Endothelial cell of umbilical vein (primary cell): ENCODE measurements around the gene CRELD2. TPM values are rescaled to one million over a fixed set of nuclear protein-coding genes. Genes with fewer than 3 reads are reported as not detected.

ENCODE experiments used
- BruUV-seq: library from RNA; stranded (reverse); fragments of 400-500 nt; replicated peaks from 2 replicates; lab custom pipeline; 2021; lab: Mats Ljungman, UMichigan
- CTCF ChIA-PET: fragments of 300-600, 350-600 bp; sonication (Branson Sonifier 250); formaldehyde crosslinking; loops from one replicate; lab custom pipeline; 2021; ENCODE audit warnings: antibody characterized with exemption, inconsistent platforms; lab: Charles Lee
- POLR2A ChIA-PET: fragments of 300-600, 350-600 bp; sonication (Branson Sonifier 250); formaldehyde crosslinking; loops from one replicate; lab custom pipeline; 2021; ENCODE audit warnings: antibody characterized with exemption, inconsistent platforms; lab: Charles Lee
- DNase-seq: peaks from one replicate; pipeline ENCODE4 v3.0.0-alpha.2; 2011; ENCODE audit warnings: low read depth, low spot score
- FAIRE-seq: peaks from 2 replicates; lab custom pipeline; 2011; peaks lifted over from hg19 to GRCh38; lab: Jason Lieb, UNC
- H2AFZ ChIP-seq: 2 replicates; pipeline ENCODE4 v1.6.0; 2012; ENCODE audit warnings: low read depth, low read length, control low read depth, inconsistent platforms
- H3K27ac ChIP-seq: 2 replicates; pipeline ENCODE4 v1.5.1; 2011; ENCODE audit warnings: low read depth, mild to moderate bottlenecking, control low read depth, low read length, moderate library complexity; ENCODE audit not compliant: insufficient read depth
- H3K27me3 ChIP-seq, 2 experiments: 2 replicates each; pipeline versions ENCODE4 v1.6.0 to v1.6.1; 2011; ENCODE audit warnings: low read length in 2 of 2, mixed read lengths in 1 of 2; ENCODE audit not compliant: control insufficient read depth in 2 of 2, insufficient read depth in 2 of 2
- H3K36me3 ChIP-seq, 2 experiments: 2 replicates in 1 of 2; 3 replicates in 1 of 2; pipeline ENCODE4 v1.5.1; 2011; ENCODE audit warnings: low read length in 2 of 2, mild to moderate bottlenecking in 1 of 2, moderate library complexity in 1 of 2; ENCODE audit not compliant: control insufficient read depth in 2 of 2, insufficient read depth in 2 of 2; ENCODE audit errors: extremely low read depth in 1 of 2
- H3K4me1 ChIP-seq: 3 replicates; pipeline ENCODE4 v1.5.1; 2011; ENCODE audit warnings: mild to moderate bottlenecking, low read length; ENCODE audit not compliant: control insufficient read depth, insufficient read depth; ENCODE audit errors: extremely low read depth
- H3K4me2 ChIP-seq: 2 replicates; pipeline ENCODE4 v1.6.1; 2011; ENCODE audit warnings: low read length, control low read depth, mixed read lengths; ENCODE audit not compliant: insufficient read depth
- H3K4me3 ChIP-seq, 3 experiments: fragments of 200-600 bp in 1 of 3; sonication (generic), shearing (Covaris generic) in 1 of 3; replicated peaks in 1 of 3; 2 replicates each; pipeline ENCODE4 v1.5.1; 2011 to 2016; ENCODE audit warnings: control low read depth in 3 of 3, low read length in 3 of 3, mild to moderate bottlenecking in 2 of 3, inconsistent platforms in 1 of 3, low read depth in 1 of 3, moderate library complexity in 1 of 3; ENCODE audit not compliant: insufficient read depth in 1 of 3
- H3K79me2 ChIP-seq: 2 replicates; pipeline ENCODE4 v1.6.0; 2012; ENCODE audit warnings: low read length, inconsistent platforms; ENCODE audit not compliant: control insufficient read depth, insufficient read depth
- H3K9ac ChIP-seq: replicated peaks from 2 replicates; pipeline ENCODE3; 2011; ENCODE audit warnings: low read length, control low read depth; ENCODE audit not compliant: insufficient read depth; ENCODE audit errors: extremely low read depth
- H3K9me1 ChIP-seq: replicated peaks from 3 replicates; pipeline ENCODE4 v1.6.0; 2011; ENCODE audit warnings: mild to moderate bottlenecking, low read length; ENCODE audit not compliant: control insufficient read depth, insufficient read depth; ENCODE audit errors: extremely low read depth
- H3K9me3 ChIP-seq: replicated peaks from 2 replicates; pipeline ENCODE4 v1.5.1; 2012; ENCODE audit warnings: low read length, inconsistent platforms; ENCODE audit not compliant: control insufficient read depth, insufficient read depth
- H4K20me1 ChIP-seq: replicated peaks from 2 replicates; pipeline ENCODE3; 2011; ENCODE audit warnings: mild to moderate bottlenecking, low read length; ENCODE audit not compliant: control insufficient read depth, insufficient read depth; ENCODE audit errors: extremely low read depth
- CTCF ChIP-seq, 2 donors: IDR thresholded peaks; 1 replicate in 1 of 2; 2 replicates in 1 of 2; pipeline ENCODE4 v1.5.1; 2011; ENCODE audit warnings: low read length in 2 of 2, mild to moderate bottlenecking in 2 of 2, moderate library complexity in 2 of 2, control low read depth in 1 of 2, inconsistent platforms in 1 of 2, low read depth in 1 of 2; ENCODE audit not compliant: insufficient read depth in 1 of 2; ENCODE audit errors: extremely low read depth in 1 of 2
- EZH2 ChIP-seq: IDR thresholded peaks from 2 replicates; pipeline ENCODE4 v1.6.1; 2012; ENCODE audit warnings: borderline replicate concordance, low read depth, mild to moderate bottlenecking, moderate library complexity, low read length, inconsistent platforms; ENCODE audit not compliant: severe bottlenecking
- FOS ChIP-seq: IDR thresholded peaks from 2 replicates; pipeline ENCODE4 v1.6.1; 2011; ENCODE audit warnings: mild to moderate bottlenecking, low read length, moderate library complexity, borderline replicate concordance; ENCODE audit not compliant: insufficient read depth
- GATA2 ChIP-seq: IDR thresholded peaks from 2 replicates; pipeline ENCODE4 v1.7.0; 2011; ENCODE audit warnings: low read depth, mild to moderate bottlenecking, moderate library complexity, mixed read lengths, low read length; ENCODE audit not compliant: insufficient read length, insufficient read depth
- JUN ChIP-seq: IDR thresholded peaks from 2 replicates; pipeline ENCODE4 v1.6.1; 2011; ENCODE audit warnings: borderline replicate concordance, low read depth; ENCODE audit not compliant: insufficient read length, insufficient read depth
- MAX ChIP-seq: IDR thresholded peaks from 2 replicates; pipeline ENCODE4 v1.6.1; 2011; ENCODE audit not compliant: insufficient read depth, insufficient read length
- MYC ChIP-seq: IDR thresholded peaks from one replicate; pipeline ENCODE4 v1.6.1; 2011; ENCODE audit warnings: mild to moderate bottlenecking, low read depth, low read length
- POLR2A ChIP-seq: IDR thresholded peaks from 2 replicates; pipeline ENCODE4 v1.6.1; 2012; ENCODE audit warnings: low read depth, mild to moderate bottlenecking, control low read depth, low read length
- POLR2AphosphoS5 ChIP-seq: IDR thresholded peaks from 2 replicates; pipeline ENCODE4 v1.6.1; 2012; ENCODE audit warnings: low read depth, mild to moderate bottlenecking, control low read depth, low read length, moderate library complexity; ENCODE audit not compliant: insufficient read depth
- dilution Hi-C: fragments of 300-500 bp; cut with MboI; formaldehyde crosslinking; loops from one replicate; pipeline ENCODE4 v1.15.0; 2019; ENCODE audit warnings: low sequenced_read_pairs; ENCODE audit not compliant: extremely low pct_ligation_motif_present
- intact Hi-C: fragments of 100-400 bp; cut with micrococcal nuclease; formaldehyde crosslinking; loops from one replicate; pipeline ENCODE4 v1.10.0; 2022
- polyA plus RNA-seq, 4 experiments: library from polyadenylated mRNA; depleted of rRNA in 3 of 4; stranded (reverse) in 3 of 4; unstranded in 1 of 4; fragments of >200 nt; gene quantifications; 2 replicates each; pipeline versions ENCODE4 v1.2.1 to v1.2.3, GENCODE V29; 2011 to 2012; ENCODE audit warnings: missing spikeins in 1 of 4
- total RNA-seq: library from RNA; stranded (reverse); gene quantifications from 2 replicates; pipeline ENCODE4 v1.2.3, GENCODE V29; 2021

The CRELD2 gene
- total and polyA plus RNA-seq, 2 donors (not counting 3 experiments of a cell fraction or from before 2014, with no cell fraction given): 71.0 to 86.3 TPM

GRCh38 chr22:49885881-49886280, 32.6 kb upstream of the CRELD2 start:
- H2AFZ ChIP-seq: no peak overlapping the region

GRCh38 chr22:49886346-49887063, 31.9 kb upstream of the CRELD2 start:
- ChIA-PET CTCF (no interaction called here), POLR2A (no interaction called here)
- Histone ChIP-seq H2AFZ (no peak overlapping the region), H3K36me3 (peaks cover 4 to 39% of the 10 kb centered on the region in 2 experiments), H3K27me3 (no peaks in the 10 kb centered on the region), H4K20me1 (no peaks in the 10 kb centered on the region), H3K4me1 (no peaks in the 10 kb centered on the region), H3K9ac (no peak overlapping the region), H3K27ac (no peak overlapping the region), H3K79me2 (peaks cover 54% of the 10 kb centered on the region), H3K4me3 (no peak overlapping the region), H3K9me1 (no peaks in the 10 kb centered on the region), H3K4me2 (no peak overlapping the region), H3K9me3 (no peaks in the 10 kb centered on the region)
- FAIRE-seq (no peak), DNase-seq (no peak)
- dilution Hi-C loops: no loop called here
- no peak for TF ChIP-seq EZH2
- no peak for TF ChIP-seq JUN
- TF ChIP-seq GATA2: no peak
- TF ChIP-seq POLR2A: no peak
- TF ChIP-seq POLR2AphosphoS5: no peak
- TF ChIP-seq FOS: no peak
- no peak for TF ChIP-seq CTCF (IDR thresholded peaks at IDR 0.05; ENCODE audit: extremely low read depth in 1 of 2, insufficient read depth in 1 of 2, low read depth in 1 of 2, low read length in 2 of 2)
- TF ChIP-seq MAX: no peak
- no peak for TF ChIP-seq MYC
- intact Hi-C loops: no loop called here
- BruUV-seq: no TSS peak

More at GRCh38 chr22:49885881-49886280, 32.6 kb upstream of the CRELD2 start:
- Histone ChIP-seq H3K4me1 (peaks cover 2% of the 10 kb centered on the region), H3K9me1 (no peaks in the 10 kb centered on the region), H3K4me3 (no peak overlapping the region), H3K36me3 (peaks cover 4 to 36% of the 10 kb centered on the region in 2 experiments), H3K9me3 (no peaks in the 10 kb centered on the region), H4K20me1 (no peaks in the 10 kb centered on the region), H3K4me2 (no peak overlapping the region), H3K9ac (no peak overlapping the region), H3K27ac (no peak overlapping the region), H3K27me3 (no peaks in the 10 kb centered on the region), H3K79me2 (peaks cover 61% of the 10 kb centered on the region)
- TF ChIP-seq FOS (no peak), GATA2 (no peak), JUN (no peak), POLR2A (no peak), MAX (no peak), EZH2 (no peak)
- ChIA-PET CTCF (no interaction called here), POLR2A (no interaction called here)
- DNase-seq (no peak), FAIRE-seq (no peak)
- dilution Hi-C loops: no loop called here
- no TSS peak for BruUV-seq
- intact Hi-C loops: no loop called here
